ENCODE data around the gene ENTR1. TPM values are rescaled to one million over a fixed set of nuclear protein-coding genes. Genes with fewer than 3 reads are reported as not detected.

ENTR1 gene
- polyA plus RNA-seq, 3 donors: 3.3 to 60.0 (median 9.6) TPM

DNA sequence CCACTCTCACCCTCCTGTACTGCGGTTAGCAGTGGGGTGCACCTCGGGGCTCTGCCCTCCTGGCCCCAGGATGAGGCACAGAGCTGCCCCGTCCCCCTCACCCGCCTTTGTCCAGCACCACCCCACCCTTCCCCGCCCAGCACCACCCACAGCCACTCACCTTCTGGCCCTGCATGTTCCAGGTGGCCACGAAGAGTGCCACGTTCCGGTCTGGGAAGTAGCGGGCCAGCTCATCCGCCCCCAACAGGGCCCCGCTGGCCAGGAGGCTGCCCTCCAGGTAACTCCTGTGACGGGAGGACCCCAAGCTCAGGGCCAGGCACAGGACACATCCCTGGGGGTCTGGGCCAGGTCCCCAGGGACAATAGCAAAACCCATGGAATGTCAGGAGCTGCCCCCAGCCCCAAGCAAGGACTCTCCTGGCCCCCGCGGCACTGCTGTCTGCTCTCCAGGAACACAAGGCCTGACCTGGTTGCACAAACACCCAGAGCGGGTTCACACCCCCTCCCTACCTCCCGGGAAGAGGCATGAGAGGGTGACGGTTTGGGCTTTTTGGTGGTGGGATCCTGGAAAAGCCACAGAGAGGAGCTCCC is 24.3 kb upstream of the ENTR1 start:
- peaks cover 11 to 42% of the 10 kb centered on the region in 2 donors for H3K36me3 Mint-ChIP-seq
- no peak overlapping the region for H3K4me3 Mint-ChIP-seq
- H3K4me2 ChIP-seq (replicated peaks; ENCODE audit: extremely low read depth, low read length, poor library complexity, severe bottlenecking): no peak overlapping the region
- no peaks in the 10 kb centered on the region for H3K9me3 ChIP-seq (replicated peaks in 1 of 2; ENCODE audit: control insufficient read depth in 1 of 2, insufficient read depth in 1 of 2, low read length in 2 of 2)
- H3K4me1 ChIP-seq (ENCODE audit: control insufficient read depth in 1 of 2, insufficient read depth in 2 of 2, low read length in 2 of 2): peaks cover 19 to 23% of the 10 kb centered on the region in 2 donors
- peaks cover 5 to 11% (median 6%) of the 10 kb centered on the region in 3 donors for H3K27me3 Mint-ChIP-seq (ENCODE audit: low read depth in 3 of 3)
- H3K79me2 ChIP-seq (ENCODE audit: insufficient read depth, low read length): peaks cover 18% of the 10 kb centered on the region
- H3K9ac ChIP-seq (ENCODE audit: insufficient read depth, low read length, poor library complexity, severe bottlenecking): no peak overlapping the region
- peaks cover 0 to 2% (median 0%) of the 10 kb centered on the region in 7 donors for H3K9me3 Mint-ChIP-seq
- H3K4me3 ChIP-seq (replicated peaks in 1 of 3; ENCODE audit: low read depth in 2 of 3, low read length in 3 of 3): no peak overlapping the region
- peak overlapping the region in 1 of 7 donors; percentile 50 for H3K27ac Mint-ChIP-seq
- peaks cover 0 to 4% of the 10 kb centered on the region in 2 donors for H3K27me3 ChIP-seq (ENCODE audit: control insufficient read depth in 2 of 2, insufficient read depth in 2 of 2, low read length in 2 of 2)
- DNase-seq: no peak
- H2AFZ ChIP-seq (ENCODE audit: insufficient read depth, low read depth, low read length, poor library complexity, severe bottlenecking): no peak overlapping the region
- WGBS (ENCODE audit: insufficient coverage): 95% methylated on average over 11 of the region's 17 CpGs
- peaks cover 14 to 20% of the 10 kb centered on the region in 2 donors for H3K36me3 ChIP-seq (replicated peaks in 1 of 2; ENCODE audit: control insufficient read depth in 1 of 2, insufficient read depth in 2 of 2, low read length in 2 of 2)
- peaks cover 19% of the 10 kb centered on the region for H4K20me1 ChIP-seq (ENCODE audit: insufficient read depth, low read length)
- TF ChIP-seq, protein P1, sequence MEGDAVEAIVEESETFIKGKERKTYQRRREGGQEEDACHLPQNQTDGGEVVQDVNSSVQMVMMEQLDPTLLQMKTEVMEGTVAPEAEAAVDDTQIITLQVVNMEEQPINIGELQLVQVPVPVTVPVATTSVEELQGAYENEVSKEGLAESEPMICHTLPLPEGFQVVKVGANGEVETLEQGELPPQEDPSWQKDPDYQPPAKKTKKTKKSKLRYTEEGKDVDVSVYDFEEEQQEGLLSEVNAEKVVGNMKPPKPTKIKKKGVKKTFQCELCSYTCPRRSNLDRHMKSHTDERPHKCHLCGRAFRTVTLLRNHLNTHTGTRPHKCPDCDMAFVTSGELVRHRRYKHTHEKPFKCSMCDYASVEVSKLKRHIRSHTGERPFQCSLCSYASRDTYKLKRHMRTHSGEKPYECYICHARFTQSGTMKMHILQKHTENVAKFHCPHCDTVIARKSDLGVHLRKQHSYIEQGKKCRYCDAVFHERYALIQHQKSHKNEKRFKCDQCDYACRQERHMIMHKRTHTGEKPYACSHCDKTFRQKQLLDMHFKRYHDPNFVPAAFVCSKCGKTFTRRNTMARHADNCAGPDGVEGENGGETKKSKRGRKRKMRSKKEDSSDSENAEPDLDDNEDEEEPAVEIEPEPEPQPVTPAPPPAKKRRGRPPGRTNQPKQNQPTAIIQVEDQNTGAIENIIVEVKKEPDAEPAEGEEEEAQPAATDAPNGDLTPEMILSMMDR (IDR thresholded peaks at IDR 0.05): no peak
- H3K4me1 Mint-ChIP-seq: peaks cover 23% of the 10 kb centered on the region
- intact Hi-C loops (cut with micrococcal nuclease): no loop called here
- H3K27ac ChIP-seq (ENCODE audit: low read depth in 1 of 2, low read length in 2 of 2): no peak overlapping the region

DNA sequence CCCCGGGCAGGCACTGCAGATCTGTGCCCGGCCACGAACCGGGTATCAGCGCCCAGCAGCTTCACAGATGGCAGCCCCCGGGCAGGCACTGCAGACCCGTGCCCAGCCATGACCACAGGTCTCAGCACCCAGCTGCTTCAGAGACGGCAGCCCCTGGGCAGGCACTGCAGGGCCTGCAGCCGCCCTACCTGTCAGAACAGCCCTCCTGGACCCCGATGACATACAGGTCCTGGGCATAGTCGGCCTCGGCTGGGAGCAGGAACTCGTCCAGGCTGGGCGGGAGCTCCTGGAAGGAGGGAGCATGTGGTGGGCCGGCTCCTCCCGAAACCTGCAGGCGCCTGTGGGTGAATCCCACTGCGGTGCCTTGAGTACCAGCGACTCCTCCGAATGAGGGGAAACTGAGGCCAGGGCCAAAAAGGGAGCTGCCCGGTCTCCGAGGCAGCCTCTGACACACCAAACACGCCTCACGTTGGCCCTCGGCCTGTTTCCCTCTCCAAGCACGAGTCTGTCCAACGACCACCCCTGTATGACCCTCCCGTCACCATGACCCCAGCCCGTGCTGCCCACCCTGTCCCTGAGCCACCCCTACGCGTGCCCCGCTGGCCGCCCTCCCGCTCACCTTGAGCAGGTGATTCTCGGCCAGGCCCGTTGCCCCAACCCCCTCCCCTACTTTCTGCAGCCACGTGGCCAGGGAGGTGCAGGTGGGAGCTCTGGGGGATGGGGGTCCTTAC is 23.6 kb upstream of the ENTR1 start:
- peaks cover 23% of the 10 kb centered on the region for H3K4me1 Mint-ChIP-seq
- peaks cover 17% of the 10 kb centered on the region for H3K79me2 ChIP-seq (ENCODE audit: insufficient read depth, low read length)
- 97% methylated on average over 27 of the region's 37 CpGs for WGBS (ENCODE audit: insufficient coverage)
- H3K4me3 Mint-ChIP-seq: no peak overlapping the region
- no peak overlapping the region for H3K4me2 ChIP-seq (replicated peaks; ENCODE audit: extremely low read depth, low read length, poor library complexity, severe bottlenecking)
- H3K27ac Mint-ChIP-seq: no peak overlapping the region
- intact Hi-C loops (cut with micrococcal nuclease): no loop called here
- no peak overlapping the region for H2AFZ ChIP-seq (ENCODE audit: insufficient read depth, low read depth, low read length, poor library complexity, severe bottlenecking)
- H3K4me3 ChIP-seq (replicated peaks in 1 of 3; ENCODE audit: low read depth in 2 of 3, low read length in 3 of 3): no peak overlapping the region
- H3K9ac ChIP-seq (ENCODE audit: insufficient read depth, low read length, poor library complexity, severe bottlenecking): no peak overlapping the region
- TF ChIP-seq, protein P1 (IDR thresholded peaks at IDR 0.05): no peak
- H3K27me3 Mint-ChIP-seq (ENCODE audit: low read depth in 3 of 3): peaks cover 5 to 11% (median 6%) of the 10 kb centered on the region in 3 donors
- peaks cover 19 to 26% of the 10 kb centered on the region in 2 donors for H3K36me3 ChIP-seq (replicated peaks in 1 of 2; ENCODE audit: control insufficient read depth in 1 of 2, insufficient read depth in 2 of 2, low read length in 2 of 2)
- H3K9me3 Mint-ChIP-seq: peaks cover 0 to 2% (median 0%) of the 10 kb centered on the region in 7 donors
- H3K27ac ChIP-seq (ENCODE audit: low read depth in 1 of 2, low read length in 2 of 2): no peak overlapping the region
- H4K20me1 ChIP-seq (ENCODE audit: insufficient read depth, low read length): peaks cover 18% of the 10 kb centered on the region
- peaks cover 18 to 19% of the 10 kb centered on the region in 2 donors for H3K4me1 ChIP-seq (ENCODE audit: control insufficient read depth in 1 of 2, insufficient read depth in 2 of 2, low read length in 2 of 2)
- H3K9me3 ChIP-seq (replicated peaks in 1 of 2; ENCODE audit: control insufficient read depth in 1 of 2, insufficient read depth in 1 of 2, low read length in 2 of 2): no peaks in the 10 kb centered on the region
- H3K36me3 Mint-ChIP-seq: peaks cover 11 to 48% of the 10 kb centered on the region in 2 donors
- DNase-seq: no peak
- peaks cover 0 to 4% of the 10 kb centered on the region in 2 donors for H3K27me3 ChIP-seq (ENCODE audit: control insufficient read depth in 2 of 2, insufficient read depth in 2 of 2, low read length in 2 of 2)

Measured in CD14-positive monocyte (primary cell).